GM20000 (cell line): Measurements from ENCODE around the gene VPS52.

ENCODE experiments used
- DNase-seq: peaks from one replicate; pipeline ENCODE4 v3.0.0; 2012; ENCODE audit warnings: low spot score
- CTCF ChIP-seq: IDR thresholded peaks from 2 replicates; pipeline ENCODE4 v1.5.1; 2012; ENCODE audit warnings: mild to moderate bottlenecking, control low read depth; ENCODE audit errors: extremely low read depth, missing control alignments

The VPS52 gene

GRCh38 chr6:33271468-33272274 is at the start of gene VPS52, which contains the start of gene RPS18:
Gene VPS52, minus strand, starts transcription at chr6:33271876. Its CDS starts 201 bp downstream, at chr6:33271675.
Gene RPS18, plus strand, starts transcription at chr6:33272075. Its CDS starts 45 bp downstream, at chr6:33272120.
- no peak for TF ChIP-seq CTCF
- peak; percentile 92 for DNase-seq

GRCh38 chr6:33321227-33321626 is 49.6 kb upstream of the VPS52 start:
- no peak for DNase-seq
- TF ChIP-seq CTCF = no peak

- DNase-seq = no peak
- TF ChIP-seq CTCF = no peak
Observed at GRCh38 chr6:33320315-33321181, 48.9 kb upstream of the VPS52 start.

- no peak for TF ChIP-seq CTCF
- no peak for DNase-seq
Observed at GRCh38 chr6:33319939-33320314, 48.3 kb upstream of the VPS52 start.

- TF ChIP-seq CTCF = no peak
- DNase-seq = no peak
Observed at GRCh38 chr6:33318426-33319073, 46.9 kb upstream of the VPS52 start.

- TF ChIP-seq CTCF = no peak
- DNase-seq = peak; percentile 88
Observed at GRCh38 chr6:33317669-33318425, 46.2 kb upstream of the VPS52 start, which contains the start of gene ZBTB22. Gene ZBTB22, minus strand, starts transcription at chr6:33317744. Its CDS starts 828 bp downstream, at chr6:33316916.
